HG03469 (cell line): Measurements from ENCODE around the gene ZNF44.
"Not testable (repeated sequence)": the region's sequence is repeated elsewhere in the genome, so short reads cannot be mapped to it uniquely, and the experiment has no call there.

Experiments used
- ATAC-seq: cut with Tn5 transposase; IDR thresholded peaks from one replicate; pipeline ENCODE4 v1.9.1; 2021; ENCODE audit warnings: mild to moderate bottlenecking, moderate library complexity, moderate number of reproducible peaks; ENCODE audit not compliant: unreplicated experiment

ZNF44 gene

DNA sequence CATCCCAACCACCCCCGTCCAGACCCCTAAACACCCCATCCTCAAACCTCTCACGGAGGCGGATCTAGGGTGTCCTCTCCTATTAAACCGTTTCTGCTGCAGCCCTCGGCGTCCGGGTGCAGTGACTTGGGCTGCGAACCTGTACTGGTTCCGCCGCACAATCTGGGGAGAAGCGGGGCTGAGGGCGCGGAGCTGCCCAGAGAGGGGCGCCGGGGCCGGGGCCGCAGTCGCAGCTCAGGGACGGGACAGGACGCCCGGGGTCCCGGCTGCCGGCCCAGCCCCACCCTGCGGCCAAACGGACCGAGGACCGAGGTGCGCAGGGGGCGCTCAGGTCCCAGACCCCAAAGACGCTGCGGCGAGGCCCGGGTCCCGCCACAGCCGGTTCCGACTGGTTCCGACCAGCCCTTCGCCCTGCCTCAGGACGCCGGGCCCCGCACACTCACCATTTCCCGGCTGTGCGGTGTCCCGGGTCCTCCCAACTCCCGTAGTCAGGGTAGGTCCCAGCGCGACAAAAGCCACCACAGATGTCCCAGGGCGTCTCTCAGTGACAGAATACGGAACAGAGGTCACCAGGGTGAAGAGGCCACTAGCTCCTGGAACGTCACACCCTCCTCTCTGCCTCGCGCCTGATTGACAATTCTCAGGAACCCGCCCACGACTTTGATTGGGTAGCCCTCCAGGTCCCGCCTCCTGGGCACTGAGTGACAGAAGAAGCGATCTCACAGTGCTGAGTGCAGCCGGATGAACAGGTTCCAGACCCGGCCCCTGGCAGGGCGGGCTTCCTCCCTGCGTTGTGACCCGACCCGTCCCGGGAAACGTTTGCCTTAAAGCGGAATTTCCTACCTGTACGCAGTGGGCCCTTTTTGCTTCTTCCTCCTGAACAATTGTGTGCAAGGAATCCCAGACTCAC, at the start of gene ZNF44:
Gene ZNF44, minus strand, starts transcription at position 635 of the 910 bp plus-strand sequence. Its CDS starts 189 bp downstream, at position 446.
- peak; percentile 77 for ATAC-seq

DNA sequence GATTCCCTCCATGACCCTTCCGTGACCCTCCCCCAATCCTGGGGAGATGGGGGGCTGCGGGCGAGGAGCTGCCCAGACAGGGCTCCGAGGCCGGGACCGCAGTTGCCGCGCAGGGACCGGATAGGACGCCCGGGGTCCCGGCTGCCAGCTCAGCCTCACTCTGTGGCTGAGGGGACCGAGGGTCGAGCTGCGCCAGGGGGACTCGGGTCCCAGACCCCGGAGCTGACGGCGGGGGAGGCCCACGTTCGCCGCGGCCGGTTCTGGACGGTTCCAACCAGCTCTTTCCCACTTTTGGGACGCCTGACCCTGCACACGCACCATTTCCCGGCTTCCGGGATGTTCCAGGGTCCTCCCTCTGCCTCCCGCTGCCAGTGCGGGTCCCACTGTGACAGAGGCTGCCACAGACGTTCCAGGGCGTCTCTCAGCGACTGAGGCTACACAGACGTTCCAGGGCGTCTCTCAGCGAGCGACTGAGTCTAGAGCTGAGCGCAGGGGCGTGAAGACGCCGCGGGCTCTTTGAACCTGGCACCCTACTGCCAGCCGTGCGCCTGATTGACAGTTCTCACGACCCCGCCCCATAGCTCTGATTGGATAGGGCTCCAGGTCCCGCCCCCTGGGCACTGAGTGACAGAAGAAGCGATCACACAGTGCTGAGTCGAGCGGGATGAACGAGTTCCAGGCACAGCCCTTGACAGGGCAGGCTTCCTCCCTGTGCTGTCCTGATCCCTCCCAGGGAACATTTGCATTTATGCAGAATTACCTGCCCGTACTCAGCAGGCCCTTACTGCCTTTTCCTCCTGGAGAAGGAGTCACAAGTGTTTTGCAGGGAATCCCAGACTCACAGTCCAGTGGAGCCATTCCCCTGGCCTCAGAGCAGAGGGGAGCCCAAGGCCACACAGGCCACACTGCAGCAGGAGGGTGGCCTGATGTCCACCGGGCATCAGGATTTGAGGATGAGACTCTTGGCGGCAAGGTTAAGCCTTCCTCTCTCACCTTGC, 38.8 kb upstream of the ZNF44 start, which contains the start of gene ZNF563:
Gene ZNF563, minus strand, starts transcription at position 472 of the 998 bp plus-strand sequence. Its CDS starts 151 bp downstream, at position 321.
- peak; percentile 47 for ATAC-seq

DNA sequence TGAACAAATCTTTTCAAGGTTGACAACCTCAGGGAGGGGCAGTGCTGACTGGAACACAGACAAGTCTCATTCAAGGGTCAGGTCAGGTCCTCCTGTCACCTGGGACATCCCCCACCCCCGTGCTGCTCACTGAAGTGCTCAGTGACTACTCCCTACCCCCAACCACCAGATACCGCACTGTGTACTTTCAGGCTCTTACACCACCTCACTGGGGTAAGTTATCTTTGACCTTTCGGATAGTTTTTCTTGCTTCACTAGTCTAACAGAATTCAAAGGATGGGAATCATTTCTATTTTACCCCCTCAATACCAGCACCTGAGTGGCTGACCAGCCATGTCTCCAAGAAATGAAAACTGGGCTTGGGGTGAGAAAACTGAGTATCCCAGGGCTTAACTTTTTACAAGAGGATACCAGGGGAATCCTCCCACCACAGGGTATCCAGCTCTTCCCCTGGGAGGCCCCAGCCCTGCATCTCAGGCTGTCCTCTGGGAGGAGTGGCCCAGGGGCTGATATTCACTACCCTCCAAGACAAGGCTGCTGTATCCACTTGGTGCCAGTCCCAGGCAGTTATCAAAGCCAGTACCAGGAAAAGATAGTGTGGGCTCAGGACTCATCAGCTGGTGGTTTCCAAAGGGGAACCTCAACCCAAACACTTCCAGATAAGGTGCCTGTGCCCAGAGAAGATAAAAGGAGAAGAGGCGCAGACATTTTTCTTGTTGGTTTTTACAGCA, 36.7 kb upstream of the ZNF44 start:
- ATAC-seq = no peak

DNA sequence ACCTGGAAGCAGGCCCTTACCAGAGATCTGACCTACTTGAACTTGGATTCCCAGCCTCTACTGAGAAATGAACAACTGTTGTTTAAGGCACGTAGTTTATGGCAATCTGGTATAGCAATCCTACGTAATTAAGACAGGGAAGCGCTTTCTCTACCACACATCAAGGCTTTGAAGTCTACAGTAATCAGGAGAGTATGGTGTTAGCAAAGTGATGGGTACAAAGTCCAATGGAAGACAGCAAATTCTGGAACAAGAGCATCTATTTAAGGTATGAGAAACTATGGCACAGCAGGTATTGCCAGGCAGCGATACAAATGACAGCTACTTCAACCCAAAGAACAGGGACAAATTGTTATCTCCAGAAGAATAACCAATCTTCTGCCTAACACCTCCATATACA, 35.7 kb upstream of the ZNF44 start:
- ATAC-seq = no peak

DNA sequence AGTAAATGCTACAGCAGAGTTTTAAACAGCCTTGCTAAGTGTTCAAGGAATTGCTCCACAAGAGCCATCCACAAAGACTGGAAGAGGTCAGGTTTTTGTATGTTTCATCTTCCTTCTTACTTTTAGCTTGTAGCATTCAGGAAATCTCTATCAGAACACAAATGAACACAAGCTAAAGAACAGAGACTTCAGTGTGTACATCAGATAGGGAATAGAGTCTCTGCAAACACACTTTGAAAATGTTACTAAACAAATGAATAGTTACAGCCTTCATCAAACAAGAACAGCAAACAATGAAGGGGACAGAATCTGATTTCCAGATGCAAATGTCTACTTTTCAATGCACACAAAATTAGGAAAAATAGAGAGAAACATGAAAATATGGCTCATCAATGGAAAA, 31.0 kb upstream of the ZNF44 start:
- no peak for ATAC-seq

DNA sequence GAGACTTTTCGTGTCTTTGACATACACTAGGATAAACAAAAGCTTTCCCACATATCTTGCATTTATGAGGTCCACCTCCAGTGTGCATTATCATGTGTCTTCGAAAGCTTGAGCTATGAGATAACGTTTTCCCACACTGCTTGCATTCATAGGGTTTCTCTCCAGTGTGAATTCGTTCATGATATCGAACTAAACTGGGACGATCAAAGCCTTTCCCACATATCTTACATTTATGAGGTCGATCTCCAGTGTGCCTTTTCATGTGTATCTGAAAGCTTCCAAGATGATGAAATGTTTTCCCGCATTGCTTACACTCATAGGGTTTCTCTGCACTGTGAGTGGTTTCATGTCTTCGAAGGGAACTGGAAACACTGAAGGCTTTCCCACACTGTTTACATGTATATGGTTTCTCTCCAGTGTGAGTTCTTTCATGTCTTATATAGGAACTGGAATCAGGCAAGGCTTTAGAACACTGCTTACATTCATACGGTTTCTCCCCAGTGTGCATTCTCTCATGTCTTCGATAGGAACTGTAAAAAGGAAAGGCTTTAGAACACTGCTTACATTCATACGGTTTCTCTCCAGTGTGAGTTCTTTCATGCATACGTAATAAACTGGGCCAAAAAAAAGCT, 24.2 kb upstream of the ZNF44 start:
- ATAC-seq = no peak

- ATAC-seq = no peak
These were observed 19.9 kb upstream of the ZNF44 start for GRCh38 chr19:12314553-12314952.

- not testable (repeated sequence) for ATAC-seq
These were observed 14.2 kb upstream of the ZNF44 start for GRCh38 chr19:12308891-12309290.

DNA sequence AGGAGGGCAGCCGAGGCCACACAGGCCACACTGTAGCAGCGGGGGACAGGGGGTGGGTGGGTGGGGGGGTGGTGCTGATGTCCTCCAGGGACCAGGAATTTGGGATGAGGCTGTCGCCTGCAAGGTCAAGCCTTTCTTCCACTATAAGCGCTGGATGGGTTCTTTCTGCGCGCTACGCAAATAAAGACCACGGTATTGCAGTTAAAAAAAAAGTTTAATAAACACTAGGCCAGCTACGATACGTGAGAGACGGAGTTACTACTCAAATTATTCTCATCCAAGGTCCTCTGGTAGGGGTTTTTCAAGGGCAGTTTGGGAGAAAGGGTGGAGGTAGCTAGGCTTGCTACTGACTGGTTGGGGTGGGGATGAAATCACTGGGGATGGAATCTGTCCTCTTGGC, 508 bp upstream of the ZNF44 start:
- ATAC-seq = no peak

GRCh38 chr19:12293777-12294248, 870 bp downstream of the ZNF44 start:
- no peak for ATAC-seq

DNA sequence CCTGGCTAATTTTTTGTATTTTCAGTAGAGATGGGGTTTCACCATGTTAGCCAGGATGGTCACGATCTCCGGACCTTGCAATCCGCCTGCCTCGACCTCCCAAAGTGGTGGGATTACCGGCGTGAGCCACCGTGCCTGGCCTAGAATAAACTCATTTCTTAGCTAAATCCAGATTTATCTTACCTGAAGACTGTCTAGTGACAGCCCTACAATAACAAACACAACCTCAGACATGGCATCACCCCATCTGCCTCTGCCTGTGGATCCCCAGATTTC, 5.0 kb downstream of the ZNF44 start:
- no peak for ATAC-seq

- no peak for ATAC-seq
These were observed 6.7 kb downstream of the ZNF44 start for GRCh38 chr19:12287958-12288500.

- no peak for ATAC-seq
These were observed 10.1 kb downstream of the ZNF44 start for GRCh38 chr19:12284631-12285030.

- no peak for ATAC-seq
These were observed 10.5 kb downstream of the ZNF44 start for GRCh38 chr19:12284226-12284625.

DNA sequence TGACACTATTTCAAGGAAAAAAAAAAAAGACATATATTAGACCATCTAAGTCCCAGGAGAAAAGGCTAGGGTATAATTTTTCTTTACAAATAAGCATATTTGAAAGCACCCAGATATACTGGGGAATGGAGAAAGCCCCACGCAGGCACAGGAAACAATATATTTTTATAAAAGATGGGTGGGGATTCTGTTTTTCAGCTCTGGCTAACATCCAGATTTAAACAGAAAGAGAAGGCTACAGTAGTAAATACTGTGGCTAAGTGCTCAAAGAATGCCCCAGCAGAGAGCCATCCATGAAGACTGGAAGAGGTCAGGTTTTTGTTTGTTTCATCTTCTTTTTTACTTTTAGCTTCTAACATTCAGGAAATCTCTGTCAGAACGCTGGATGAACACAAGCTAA, 16.0 kb downstream of the ZNF44 start:
- no peak for ATAC-seq

DNA sequence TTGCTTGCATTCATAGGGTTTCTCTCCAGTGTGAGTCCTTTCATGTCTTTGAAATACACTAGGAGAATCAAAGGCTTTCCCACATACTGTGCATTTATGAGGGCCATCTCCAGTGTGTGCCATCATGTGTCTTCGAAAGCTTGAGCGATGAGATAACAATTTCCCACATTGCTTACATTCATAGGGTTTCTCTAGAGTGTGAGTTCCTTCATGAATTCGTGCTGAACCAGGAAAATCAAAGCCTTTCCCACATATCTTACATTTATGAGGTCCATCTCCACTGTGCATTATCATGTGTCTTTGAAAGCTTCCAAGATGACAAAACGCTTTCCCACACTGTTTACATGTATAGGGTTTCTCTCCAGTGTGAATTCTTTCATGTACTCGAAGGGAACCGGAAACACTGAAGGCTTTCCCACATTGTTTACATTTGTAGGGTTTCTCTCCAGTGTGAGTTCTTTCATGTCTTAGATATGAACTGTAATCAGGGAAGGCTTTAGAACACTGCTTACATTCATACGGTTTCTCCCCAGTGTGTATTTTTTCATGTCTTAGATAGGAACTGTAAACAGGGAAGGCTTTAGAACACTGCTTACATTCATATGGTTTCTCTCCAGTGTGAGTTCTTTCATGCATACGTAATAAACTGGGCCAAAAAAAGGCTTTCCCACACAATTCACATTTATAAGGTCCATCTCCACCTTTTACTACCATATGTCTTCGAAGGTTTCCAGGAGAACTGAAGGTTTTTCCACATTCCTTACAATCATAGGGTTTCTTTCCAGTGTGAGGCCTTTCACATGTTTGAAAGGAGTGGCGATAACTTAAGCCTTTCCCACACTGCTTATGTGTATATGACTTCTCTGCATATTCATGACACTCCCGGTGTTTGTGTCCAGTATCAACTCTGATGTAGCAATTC, 21.4 kb downstream of the ZNF44 start:
- no peak for ATAC-seq

DNA sequence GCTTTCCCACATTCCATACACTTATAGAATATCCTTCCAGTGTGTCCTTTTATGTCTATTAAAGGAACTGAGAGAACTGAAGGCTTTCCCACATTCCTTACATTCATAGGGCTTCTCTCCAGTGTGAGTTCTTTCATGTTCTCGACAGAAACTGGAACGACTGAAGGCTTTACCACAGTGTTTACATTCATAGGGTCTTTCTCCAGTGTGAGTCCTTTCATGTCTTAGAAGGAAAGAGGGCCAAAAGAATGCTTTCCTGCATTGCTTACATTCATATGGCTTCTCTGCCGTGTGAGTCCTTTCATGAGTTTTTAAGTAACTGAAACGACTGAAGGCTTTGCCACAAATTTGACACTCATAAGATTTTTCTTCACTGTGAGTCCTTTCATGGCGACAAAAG, 22.3 kb downstream of the ZNF44 start:
- no peak for ATAC-seq

GRCh38 chr19:12270854-12271253, 23.8 kb downstream of the ZNF44 start:
- no peak for ATAC-seq
